Pons (tissue), 1 donor: ENCODE results near the gene RFTN2.
"Not testable (repeated sequence)": the region's sequence is repeated elsewhere in the genome, so short reads cannot be mapped to it uniquely, and the experiment has no call there.

Source experiments
- DNase-seq: peaks from one replicate; pipeline ENCODE4 v3.0.0-alpha.2; 2016; ENCODE audit warnings: low spot score

The RFTN2 gene

GRCh38 chr2:197674591-197674990 is 796 bp downstream of the RFTN2 start:
- peak; percentile 92 for DNase-seq

GRCh38 chr2:197674060-197674459 is 1.3 kb downstream of the RFTN2 start:
- peak; percentile 72 for DNase-seq

DNA sequence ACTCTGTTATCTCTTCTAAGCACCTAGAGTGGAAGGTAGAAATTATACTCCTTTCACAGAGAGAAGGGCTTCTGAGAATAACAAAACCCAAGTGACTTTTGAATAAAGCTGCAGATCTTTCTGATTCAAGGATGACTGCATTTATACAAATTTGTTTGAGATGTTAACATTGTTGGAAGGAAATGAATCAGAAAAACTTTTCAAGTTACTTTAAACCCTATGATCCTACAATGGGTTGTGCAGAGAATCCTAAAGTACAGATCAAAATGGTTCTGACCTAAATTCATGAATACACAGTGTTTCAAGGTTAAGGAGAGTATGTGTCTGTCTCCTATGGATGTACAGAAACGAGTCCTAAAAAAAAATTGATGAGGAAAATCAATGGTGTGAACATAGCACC is 1.8 kb downstream of the RFTN2 start:
- DNase-seq = peak; percentile 56

GRCh38 chr2:197673106-197673505 is 2.3 kb downstream of the RFTN2 start:
- DNase-seq = peak; percentile 35

DNA sequence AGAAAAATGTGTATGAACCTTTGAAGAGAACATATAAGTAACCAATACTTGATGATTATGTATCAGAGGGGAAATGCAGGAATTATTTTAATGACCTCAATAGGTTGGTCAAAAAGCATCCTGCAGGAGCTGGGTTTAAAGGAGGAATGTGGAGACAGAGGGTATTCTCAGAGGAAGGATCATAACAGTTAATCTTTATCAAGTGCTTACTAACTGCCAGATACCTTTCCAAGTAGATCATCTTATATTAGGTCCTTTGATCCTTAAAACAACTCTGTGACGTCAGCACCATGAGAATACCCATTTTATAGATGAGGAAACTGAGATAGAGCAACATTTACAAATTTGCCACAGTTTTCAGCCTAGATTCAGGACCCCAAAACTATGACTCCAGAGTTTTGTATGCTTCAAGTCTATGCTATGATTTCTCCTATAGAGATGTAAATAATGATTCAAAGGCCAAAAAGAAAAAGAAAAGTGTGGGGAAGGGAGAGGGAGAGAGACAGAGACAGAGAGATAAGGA is 3.0 kb downstream of the RFTN2 start:
- no peak for DNase-seq

DNA sequence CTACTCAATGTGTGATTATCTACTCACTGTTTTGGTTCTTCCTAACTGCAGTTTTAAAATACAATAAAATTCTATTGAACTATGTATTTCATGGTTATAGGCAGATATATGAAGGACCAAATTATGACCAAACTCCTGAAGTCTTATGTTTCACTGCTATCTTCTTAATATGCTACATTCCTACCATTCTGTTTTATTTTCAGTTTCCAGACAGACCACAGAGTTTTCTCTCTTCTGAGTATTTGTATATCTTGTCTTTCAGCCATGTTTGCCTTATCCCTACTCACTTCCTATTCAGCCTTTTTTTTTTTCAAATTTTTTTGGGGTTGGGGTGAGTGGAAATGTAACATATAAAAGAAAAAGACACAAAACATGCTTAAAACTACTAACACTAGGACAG is 6.3 kb downstream of the RFTN2 start:
- no peak for DNase-seq

DNA sequence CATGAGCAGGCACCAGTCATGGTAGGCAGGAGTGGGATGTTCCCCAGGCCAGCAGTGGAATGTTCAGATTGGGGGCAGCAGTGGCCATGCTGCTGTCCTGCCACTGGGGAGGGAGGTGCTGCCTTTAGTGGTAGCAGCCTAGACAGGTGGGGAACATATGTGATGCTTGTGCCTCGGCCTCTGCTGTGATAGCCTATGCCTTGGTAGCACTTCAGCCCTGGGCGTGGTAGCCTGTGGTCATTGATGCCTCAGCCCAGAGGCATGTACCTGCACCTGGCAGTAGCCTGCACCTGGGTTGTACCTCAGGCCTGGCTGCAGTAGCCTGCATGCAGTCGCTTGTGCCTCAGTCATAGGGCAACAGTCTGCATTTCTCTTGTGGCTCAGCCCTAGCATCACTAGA is 7.1 kb downstream of the RFTN2 start:
- no peak for DNase-seq

DNA sequence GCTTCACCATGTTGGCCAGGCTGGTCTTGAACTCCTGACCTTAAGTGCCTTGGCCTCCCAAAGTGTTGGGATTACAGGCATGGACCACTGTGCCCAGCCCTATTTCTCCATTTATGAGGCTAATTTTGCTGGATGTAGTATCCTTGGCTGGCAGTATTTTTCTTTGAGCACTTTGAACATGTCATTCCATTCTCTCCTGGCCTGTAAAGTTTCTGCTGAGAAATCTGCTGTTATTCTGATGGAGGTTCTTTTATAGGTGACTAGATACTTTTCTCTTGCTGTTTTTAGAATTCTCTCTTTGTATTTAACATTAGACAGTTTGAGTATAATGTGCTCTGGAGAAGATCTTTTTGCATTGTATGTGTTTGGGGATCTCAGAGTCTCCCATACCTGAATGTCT is 9.1 kb downstream of the RFTN2 start:
- no peak for DNase-seq

- DNase-seq = no peak
These were observed 13.8 kb downstream of the RFTN2 start for GRCh38 chr2:197661626-197662025.

- no peak for DNase-seq
These were observed 17.8 kb downstream of the RFTN2 start for GRCh38 chr2:197657562-197657961.

GRCh38 chr2:197647961-197648690 is 27.3 kb downstream of the RFTN2 start:
- DNase-seq = no peak

DNA sequence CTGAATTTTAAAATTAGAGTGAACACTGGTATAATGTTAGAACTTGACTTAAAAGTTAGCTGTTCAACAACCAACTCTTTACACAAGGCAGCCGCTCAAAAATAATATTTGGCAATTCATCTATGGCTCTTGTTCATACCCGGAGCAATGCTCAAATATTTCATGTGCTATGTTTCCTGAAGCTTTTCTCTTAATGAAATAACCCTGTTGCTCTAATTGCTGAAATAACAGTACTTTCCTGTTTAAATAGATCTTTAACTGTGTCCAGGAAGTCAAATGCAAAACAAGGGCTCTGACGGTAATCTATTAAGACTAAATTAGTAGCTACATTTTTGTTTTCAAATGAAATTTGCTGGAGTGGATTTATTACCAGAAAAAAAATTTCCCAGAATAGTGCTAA is 33.7 kb downstream of the RFTN2 start:
- no peak for DNase-seq

- DNase-seq = not testable (repeated sequence)
These were observed 34.7 kb downstream of the RFTN2 start for GRCh38 chr2:197640571-197641122.

DNA sequence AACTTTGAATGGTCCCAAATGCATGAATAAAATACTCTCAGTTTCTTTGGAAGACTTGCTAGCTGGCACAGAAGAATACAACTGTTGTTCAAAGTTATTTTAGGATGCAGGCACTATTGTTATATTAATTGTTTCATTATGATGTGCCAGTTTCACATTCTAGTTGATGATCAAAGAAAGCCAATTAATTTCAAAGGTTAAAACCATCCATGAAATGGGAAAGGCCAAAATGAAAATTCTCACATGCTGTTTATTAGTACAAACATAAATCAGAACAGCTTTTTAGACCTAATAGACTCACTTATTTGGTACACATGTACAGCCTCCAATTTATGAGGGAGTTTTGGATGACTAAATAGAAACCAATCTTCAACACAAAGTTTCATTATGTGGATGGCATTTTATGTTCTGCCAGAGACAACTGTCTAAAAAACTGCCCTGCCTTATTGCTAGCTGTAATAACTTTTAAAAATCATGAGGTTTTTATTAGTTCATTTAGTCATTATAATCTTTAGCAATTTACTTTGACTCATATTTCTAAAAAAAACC is 42.2 kb downstream of the RFTN2 start:
- no peak for DNase-seq

- DNase-seq = peak; percentile 96
These were observed 47.3 kb downstream of the RFTN2 start for GRCh38 chr2:197628043-197628500.

DNA sequence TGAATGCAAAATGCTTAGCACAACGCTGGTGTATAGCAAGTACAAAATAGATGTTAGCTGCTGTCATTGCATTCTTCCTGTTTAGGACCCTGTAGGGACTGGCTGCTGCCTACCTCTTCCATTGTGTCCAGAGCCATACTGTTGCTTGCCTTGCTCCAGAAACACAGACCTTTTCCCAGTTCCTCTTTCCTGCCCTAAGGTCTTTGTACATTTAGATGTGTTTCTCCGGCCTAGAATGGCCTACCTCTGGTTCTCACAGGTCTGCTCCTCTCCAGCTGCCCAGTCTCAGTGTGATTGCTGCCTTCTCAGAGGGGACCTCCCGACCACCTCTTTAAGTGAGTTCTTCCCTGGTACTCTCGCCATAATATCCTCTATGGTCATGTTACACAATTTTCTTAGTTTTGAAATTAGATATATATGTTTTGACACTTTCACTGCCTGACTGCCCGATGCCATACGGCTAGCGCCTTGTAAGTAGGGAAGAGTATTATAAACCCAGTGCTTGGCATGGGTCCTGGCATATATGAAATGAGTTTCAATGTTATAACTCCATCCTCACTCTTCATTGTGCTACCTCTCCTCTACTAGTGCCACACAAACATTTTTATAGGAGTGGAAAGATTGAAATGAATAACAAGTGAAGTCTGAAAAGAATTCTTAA is 48.3 kb downstream of the RFTN2 start:
- peak; percentile 20 for DNase-seq

- DNase-seq = no peak
These were observed 55.3 kb downstream of the RFTN2 start for GRCh38 chr2:197620133-197620532.

DNA sequence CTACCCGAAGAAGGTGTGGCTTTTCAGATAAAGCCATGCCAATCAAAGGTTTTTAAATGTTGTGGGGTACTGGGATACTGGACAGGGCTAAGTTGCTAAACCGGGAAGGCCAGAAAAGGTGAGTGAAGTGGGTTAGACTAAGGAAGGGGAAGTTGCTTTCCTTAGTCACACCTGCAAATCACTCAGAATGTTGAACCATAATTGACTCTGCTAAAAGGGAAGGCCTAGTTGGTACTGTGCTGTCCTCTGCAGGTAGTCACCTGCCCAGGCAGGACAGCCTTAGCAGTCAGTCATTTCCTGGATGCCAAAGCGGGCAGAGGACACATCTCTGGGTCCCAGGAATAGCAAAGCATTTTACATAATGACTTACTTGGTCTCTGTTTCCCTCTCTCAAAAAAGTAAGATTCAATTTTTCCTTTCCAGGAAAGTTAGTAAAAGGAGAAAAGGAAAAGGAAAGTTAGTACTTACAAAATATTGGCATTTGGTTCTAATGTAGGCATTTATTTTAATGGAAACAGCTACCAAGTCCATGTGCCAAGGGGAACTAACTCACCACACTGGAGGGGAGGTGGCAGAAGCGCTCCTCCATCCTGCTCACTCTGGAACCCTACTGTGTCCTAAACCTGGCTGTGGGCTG is 60.3 kb downstream of the RFTN2 start:
- no peak for DNase-seq

DNA sequence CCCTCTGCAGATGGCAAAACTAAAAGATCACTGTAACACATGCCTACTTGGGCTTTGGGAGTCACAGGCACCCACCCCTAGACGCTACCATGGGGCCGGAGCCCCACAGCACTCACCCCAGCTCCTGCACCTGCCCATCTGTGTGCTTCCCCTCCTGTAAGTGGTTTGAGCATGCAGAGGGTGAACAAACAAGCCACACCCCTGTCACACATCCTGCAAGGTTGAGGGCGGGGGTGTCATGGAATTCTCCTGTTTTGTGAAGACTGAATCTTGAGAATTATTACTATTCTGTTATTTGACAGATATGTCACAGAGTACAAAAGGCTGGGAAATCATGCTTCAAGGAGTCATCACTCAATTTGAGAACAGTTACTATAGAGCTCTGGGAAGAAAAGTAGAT is 60.9 kb downstream of the RFTN2 start:
- no peak for DNase-seq

- peak; percentile 59 for DNase-seq
These were observed 61.8 kb downstream of the RFTN2 start for GRCh38 chr2:197613509-197613987.

GRCh38 chr2:197606180-197606579 is 69.2 kb downstream of the RFTN2 start:
- DNase-seq = no peak
